ENCODE data around the gene TUB. TPM values are rescaled to one million over a fixed set of nuclear protein-coding genes. Genes with fewer than 3 reads are reported as not detected.

The TUB gene
- total RNA-seq, 1 donor from 2014 or later, result 14.9 TPM

DNA sequence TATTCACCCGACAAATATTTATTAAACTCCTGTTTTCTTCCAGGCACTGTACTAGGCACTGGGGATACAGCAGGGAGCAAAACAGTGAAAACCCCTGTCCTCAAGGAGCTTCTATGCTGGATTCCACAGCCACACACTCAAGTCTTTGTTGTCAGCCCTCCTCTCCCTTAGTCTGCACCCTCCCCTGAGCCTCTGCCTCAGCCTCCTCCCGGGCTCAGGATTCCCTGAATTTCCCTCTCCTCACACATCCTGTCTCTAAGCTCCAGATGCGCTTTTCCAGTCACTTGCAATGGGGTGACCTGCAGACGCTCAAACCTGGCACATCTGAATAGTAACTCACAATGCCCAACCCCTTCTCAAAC, 13.5 kb upstream of the TUB start:
- Mint-ChIP-seq H3K27ac (no peak overlapping the region), H3K4me1 (ENCODE audit: low read depth) (no peaks in the 10 kb centered on the region), H3K4me3 (ENCODE audit: low read depth) (no peak overlapping the region), H3K36me3 (ENCODE audit: insufficient read depth) (no peaks in the 10 kb centered on the region), H3K27me3 (peaks cover 38% of the 10 kb centered on the region), H3K9me3 (ENCODE audit: low read depth) (no peaks in the 10 kb centered on the region)
- TF ChIP-seq, protein P1, sequence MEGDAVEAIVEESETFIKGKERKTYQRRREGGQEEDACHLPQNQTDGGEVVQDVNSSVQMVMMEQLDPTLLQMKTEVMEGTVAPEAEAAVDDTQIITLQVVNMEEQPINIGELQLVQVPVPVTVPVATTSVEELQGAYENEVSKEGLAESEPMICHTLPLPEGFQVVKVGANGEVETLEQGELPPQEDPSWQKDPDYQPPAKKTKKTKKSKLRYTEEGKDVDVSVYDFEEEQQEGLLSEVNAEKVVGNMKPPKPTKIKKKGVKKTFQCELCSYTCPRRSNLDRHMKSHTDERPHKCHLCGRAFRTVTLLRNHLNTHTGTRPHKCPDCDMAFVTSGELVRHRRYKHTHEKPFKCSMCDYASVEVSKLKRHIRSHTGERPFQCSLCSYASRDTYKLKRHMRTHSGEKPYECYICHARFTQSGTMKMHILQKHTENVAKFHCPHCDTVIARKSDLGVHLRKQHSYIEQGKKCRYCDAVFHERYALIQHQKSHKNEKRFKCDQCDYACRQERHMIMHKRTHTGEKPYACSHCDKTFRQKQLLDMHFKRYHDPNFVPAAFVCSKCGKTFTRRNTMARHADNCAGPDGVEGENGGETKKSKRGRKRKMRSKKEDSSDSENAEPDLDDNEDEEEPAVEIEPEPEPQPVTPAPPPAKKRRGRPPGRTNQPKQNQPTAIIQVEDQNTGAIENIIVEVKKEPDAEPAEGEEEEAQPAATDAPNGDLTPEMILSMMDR (IDR thresholded peaks at IDR 0.05; ENCODE audit: unreplicated experiment), result no peak
- DNase-seq (ENCODE audit: low spot score, unreplicated experiment), result no peak

DNA sequence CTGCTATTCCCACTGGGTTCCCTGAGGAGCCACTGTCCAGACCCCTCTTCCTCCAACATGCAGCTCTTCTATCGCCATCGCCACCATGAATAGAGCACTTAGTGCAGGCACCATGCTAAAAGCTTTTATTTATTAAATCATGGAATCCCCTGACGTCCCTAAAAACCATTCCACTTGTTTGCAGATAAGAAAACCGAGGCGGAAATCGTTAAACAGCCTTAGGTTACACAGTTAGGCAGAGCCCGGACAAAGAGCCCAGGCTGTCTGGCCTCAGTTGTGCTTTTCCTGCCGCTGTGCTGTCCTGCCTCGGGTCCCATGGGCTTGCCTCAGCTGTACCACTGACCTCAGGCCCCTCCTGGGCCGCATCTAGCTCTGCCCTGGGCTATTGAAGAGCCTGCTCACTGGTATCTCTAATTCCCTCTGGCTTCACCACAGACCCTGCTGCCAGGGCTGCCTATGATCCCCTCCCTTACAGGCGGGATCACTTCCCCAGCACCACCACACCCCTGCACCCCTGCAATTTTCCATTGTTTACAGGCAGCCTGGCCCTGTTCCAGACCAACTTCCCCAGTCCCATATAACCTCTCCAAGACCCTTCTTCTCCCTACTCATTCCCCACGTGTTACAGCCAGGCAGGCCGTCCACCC, 13.0 kb upstream of the TUB start:
- Mint-ChIP-seq H3K4me3 (ENCODE audit: low read depth) (no peak overlapping the region), H3K4me1 (ENCODE audit: low read depth) (no peaks in the 10 kb centered on the region), H3K9me3 (ENCODE audit: low read depth) (no peaks in the 10 kb centered on the region), H3K36me3 (ENCODE audit: insufficient read depth) (no peaks in the 10 kb centered on the region), H3K27me3 (peaks cover 43% of the 10 kb centered on the region), H3K27ac (no peak overlapping the region)
- DNase-seq (ENCODE audit: low spot score, unreplicated experiment), result no peak
- TF ChIP-seq, protein P1 (IDR thresholded peaks at IDR 0.05; ENCODE audit: unreplicated experiment), result no peak

DNA sequence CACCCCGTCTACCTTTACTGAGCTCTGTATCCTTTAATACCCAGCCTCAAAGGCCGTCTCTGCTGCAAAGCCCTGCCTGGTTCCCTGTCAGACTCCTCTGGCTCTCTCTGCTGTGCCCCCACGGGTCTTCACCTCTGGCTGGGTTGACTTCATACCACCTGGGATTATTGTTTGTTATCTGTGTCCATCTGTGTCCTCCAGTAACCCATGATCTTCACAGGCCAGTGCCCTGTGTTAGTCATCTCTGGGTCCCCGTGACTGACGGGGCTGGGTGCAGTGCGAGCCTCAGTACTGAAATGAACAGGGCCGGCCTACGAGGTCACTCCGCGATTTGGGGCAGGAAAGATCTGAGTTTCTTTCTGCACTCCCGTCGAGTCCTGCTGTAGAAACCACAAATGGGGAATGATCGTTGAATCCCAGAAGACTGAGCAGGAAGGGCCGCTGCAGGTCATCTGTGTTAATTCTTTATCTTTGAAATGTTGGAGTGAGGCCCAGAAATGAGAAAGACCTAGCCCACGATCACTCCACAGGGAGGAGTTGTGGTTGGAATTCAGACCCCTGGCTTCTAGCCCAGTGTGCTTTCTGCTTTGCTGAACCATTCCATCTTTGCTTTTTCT, 12.3 kb upstream of the TUB start:
- no peak overlapping the region for H3K27ac Mint-ChIP-seq

DNA sequence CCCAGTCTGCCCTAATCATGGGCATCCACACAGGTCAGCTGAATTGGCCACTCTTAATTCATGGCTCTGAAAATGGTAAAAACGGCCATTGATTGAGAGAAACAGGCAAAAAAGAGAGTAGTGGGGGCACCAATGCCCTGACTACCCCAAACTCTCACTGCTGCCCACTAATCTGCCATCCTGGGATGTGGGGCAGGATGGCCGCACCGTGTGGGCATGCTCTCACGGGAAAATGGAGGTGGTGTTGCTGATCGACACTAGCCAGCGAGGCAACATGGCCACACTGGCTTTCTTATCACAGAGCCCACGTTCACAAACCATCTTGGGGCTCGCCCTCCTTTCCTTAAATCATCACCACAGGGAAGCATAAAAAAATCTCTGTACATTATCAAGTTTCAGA, 11.2 kb upstream of the TUB start:
- no peak for DNase-seq (ENCODE audit: low spot score, unreplicated experiment)
- no peak overlapping the region for H3K4me3 Mint-ChIP-seq (ENCODE audit: low read depth)
- H3K27ac Mint-ChIP-seq, result no peak overlapping the region
- no peaks in the 10 kb centered on the region for H3K9me3 Mint-ChIP-seq (ENCODE audit: low read depth)
- TF ChIP-seq, protein P1 (IDR thresholded peaks at IDR 0.05; ENCODE audit: unreplicated experiment), result no peak
- peaks cover 50% of the 10 kb centered on the region for H3K27me3 Mint-ChIP-seq
- H3K4me1 Mint-ChIP-seq (ENCODE audit: low read depth), result no peaks in the 10 kb centered on the region
- H3K36me3 Mint-ChIP-seq (ENCODE audit: insufficient read depth), result no peaks in the 10 kb centered on the region

More for the DNA sequence above, 12.3 kb upstream of the TUB start:
- no peak for DNase-seq (ENCODE audit: low spot score, unreplicated experiment)
- Mint-ChIP-seq H3K9me3 (ENCODE audit: low read depth) (no peaks in the 10 kb centered on the region), H3K36me3 (ENCODE audit: insufficient read depth) (no peaks in the 10 kb centered on the region), H3K4me1 (ENCODE audit: low read depth) (no peaks in the 10 kb centered on the region), H3K4me3 (ENCODE audit: low read depth) (no peak overlapping the region), H3K27me3 (peaks cover 50% of the 10 kb centered on the region)
- TF ChIP-seq, protein P1 (IDR thresholded peaks at IDR 0.05; ENCODE audit: unreplicated experiment), result no peak

DNA sequence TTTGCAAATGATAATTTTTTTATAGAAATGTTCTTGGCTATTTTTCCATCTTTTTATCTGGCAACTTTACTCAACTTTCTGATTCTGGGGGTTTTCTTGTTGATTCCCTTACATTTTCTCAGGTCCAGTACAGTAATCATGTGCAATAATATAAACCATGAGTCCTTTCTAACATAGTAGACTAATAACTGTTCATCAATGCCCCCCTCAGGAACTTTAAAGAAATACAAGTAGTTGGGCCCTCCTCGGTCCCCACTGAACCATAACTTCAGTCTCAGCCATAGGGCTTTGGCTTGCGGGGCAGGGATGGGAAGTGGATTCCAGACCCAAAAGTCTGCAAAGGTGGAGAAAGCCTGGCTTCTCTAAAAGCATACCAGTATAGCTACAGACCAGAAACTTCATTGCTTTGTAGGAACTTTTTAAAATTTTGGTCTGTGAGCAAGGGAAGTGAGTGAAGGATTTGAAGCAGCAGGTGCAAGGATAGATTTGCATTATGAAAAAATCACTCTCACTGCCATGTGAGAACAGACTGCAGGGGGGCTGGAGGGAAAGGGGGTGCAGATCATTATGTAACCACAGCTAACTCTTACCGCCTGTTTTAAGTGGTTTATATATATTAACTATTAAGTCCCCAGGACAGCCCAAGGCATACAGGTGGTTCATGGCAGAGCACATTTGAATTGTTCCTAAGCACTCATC, 10.4 kb upstream of the TUB start:
- no peaks in the 10 kb centered on the region for H3K9me3 Mint-ChIP-seq (ENCODE audit: low read depth)
- DNase-seq (ENCODE audit: low spot score, unreplicated experiment), result no peak
- H3K4me3 Mint-ChIP-seq (ENCODE audit: low read depth), result no peak overlapping the region
- no peaks in the 10 kb centered on the region for H3K4me1 Mint-ChIP-seq (ENCODE audit: low read depth)
- TF ChIP-seq, protein P1 (IDR thresholded peaks at IDR 0.05; ENCODE audit: unreplicated experiment), result peak; percentile 38
- H3K36me3 Mint-ChIP-seq (ENCODE audit: insufficient read depth), result no peaks in the 10 kb centered on the region
- H3K27me3 Mint-ChIP-seq, result peaks cover 48% of the 10 kb centered on the region
- no peak overlapping the region for H3K27ac Mint-ChIP-seq

All from progenitor cell of endocrine pancreas (in vitro differentiated cells).